Body of pancreas (tissue), 4 donors: ENCODE measurements around the gene UMAD1.

Source experiments
- CTCF ChIP-seq, 7 experiments: fragments of 450-650 bp in 4 of 7; fragments of 200-600 bp in 3 of 7; sonication (generic) in 3 of 7; IDR thresholded peaks; one replicate each; pipeline ENCODE4 v1.5.1; 2016 to 2019; ENCODE audit warnings: antibody characterized with exemption in 7 of 7
- POLR2A ChIP-seq, 3 donors: fragments of 450-650 bp; IDR thresholded peaks; one replicate each; pipeline ENCODE4 v1.6.1; 2016; ENCODE audit warnings: antibody characterized with exemption in 3 of 3, mild to moderate bottlenecking in 2 of 3

- TF ChIP-seq CTCF (IDR thresholded peaks at IDR 0.05): no peak
- no peak for TF ChIP-seq POLR2A (IDR thresholded peaks at IDR 0.05)
Measured at GRCh38 chr7:7757576-7757975, 117.0 kb downstream of the UMAD1 start.
